K562 (cell line): ENCODE data around the gene ANKRD33. TPM values are rescaled to one million over a fixed set of nuclear protein-coding genes. Genes with fewer than 3 reads are reported as not detected.

Source experiments
- ATAC-seq: fragments of 200-7000 bp; cut with Tn5 transposase; 3 replicates; pipeline ENCODE4 v1.9.1; 2020; ENCODE audit warnings: moderate library complexity
- BruUV-seq: library from RNA; stranded (reverse); fragments of 400-500 nt; replicated peaks from 2 replicates; lab custom pipeline; 2021; lab: Mats Ljungman, UMichigan
- CTCF ChIA-PET: fragments of 300-600 bp; formaldehyde crosslinking; extraction: SDS; loops from one replicate; lab custom pipeline; 2021; ENCODE audit warnings: low intra/inter-chr PET ratio; lab: Yijun Ruan, JAX
- POLR2A ChIA-PET: fragments of 300-600, 350-650 bp; sonication (Branson Sonifier 250); formaldehyde crosslinking; extraction: SDS; loops from one replicate; lab custom pipeline; 2021; ENCODE audit warnings: antibody characterized with exemption, inconsistent platforms; lab: Yijun Ruan, JAX
- DNase-seq, 4 experiments: peaks; one replicate each; pipeline versions ENCODE4 v3.0.0 to v3.0.0-alpha.2; 2011 to 2018; ENCODE audit warnings: low spot score in 3 of 4, mixed read lengths in 3 of 4; ENCODE audit errors: extremely low read depth in 1 of 4
- FAIRE-seq: peaks from 2 replicates; lab custom pipeline; 2011; peaks lifted over from hg19 to GRCh38; lab: Jason Lieb, UNC
- H2AFZ ChIP-seq: 2 replicates; pipeline ENCODE4 v1.6.0; 2011; ENCODE audit warnings: low read depth, low read length, control low read depth, inconsistent platforms
- H3K27ac ChIP-seq: fragments of 200-600 bp; 3 replicates; pipeline ENCODE4 v1.8.0; 2011; ENCODE audit warnings: low read depth, mild to moderate bottlenecking, control low read depth, inconsistent platforms, low read length, moderate library complexity, mixed read lengths; ENCODE audit errors: extremely low read depth
- H3K27me3 ChIP-seq, 2 experiments: fragments of 300-600 bp in 1 of 2; 2 replicates in 1 of 2; 3 replicates in 1 of 2; pipeline versions ENCODE4 v1.6.0 to v1.8.0; 2011; ENCODE audit warnings: inconsistent platforms in 2 of 2, low read length in 2 of 2, mild to moderate bottlenecking in 1 of 2, mixed read lengths in 1 of 2, moderate library complexity in 1 of 2; ENCODE audit not compliant: control insufficient read depth in 2 of 2, insufficient read depth in 2 of 2
- H3K36me3 ChIP-seq: fragments of 300-600 bp; 3 replicates; pipeline ENCODE4 v1.8.0; 2011; ENCODE audit warnings: mild to moderate bottlenecking, low read length, inconsistent platforms; ENCODE audit not compliant: control insufficient read depth, insufficient read depth
- H3K4me1 ChIP-seq, 2 experiments: fragments of 200-600 bp in 1 of 2; replicated peaks in 1 of 2; 2 replicates in 1 of 2; 3 replicates in 1 of 2; pipeline versions ENCODE4 v1.5.1 to v1.8.0; 2011; ENCODE audit warnings: inconsistent platforms in 2 of 2, low read length in 2 of 2, mild to moderate bottlenecking in 1 of 2, mixed read lengths in 1 of 2, moderate library complexity in 1 of 2; ENCODE audit not compliant: control insufficient read depth in 2 of 2, insufficient read depth in 2 of 2
- H3K4me2 ChIP-seq: 2 replicates; pipeline ENCODE4 v1.6.1; 2011; ENCODE audit warnings: low read length, control low read depth, inconsistent platforms, mixed read lengths; ENCODE audit not compliant: insufficient read depth
- H3K4me3 ChIP-seq: fragments of 200-600 bp; sonication (generic), shearing (Covaris generic); 2 replicates; pipeline ENCODE4 v1.5.1; 2016; ENCODE audit warnings: control low read depth, inconsistent platforms
- H3K79me2 ChIP-seq: fragments of 200-600 bp; 3 replicates; pipeline ENCODE4 v1.8.0; 2011; ENCODE audit warnings: low read length, inconsistent platforms; ENCODE audit not compliant: control insufficient read depth, insufficient read depth
- H3K9ac ChIP-seq, 2 experiments: 2 replicates each; pipeline versions ENCODE4 v1.6.0 to v1.6.1; 2011; ENCODE audit warnings: low read depth in 2 of 2, low read length in 2 of 2, control low read depth in 1 of 2, inconsistent platforms in 1 of 2, mild to moderate bottlenecking in 1 of 2, mixed read lengths in 1 of 2; ENCODE audit not compliant: insufficient read depth in 1 of 2
- H3K9me1 ChIP-seq: one replicate; pipeline ENCODE4 v1.6.0; 2011; ENCODE audit warnings: inconsistent platforms, mild to moderate bottlenecking, low read length, moderate library complexity; ENCODE audit not compliant: control insufficient read depth, insufficient read depth
- H3K9me3 ChIP-seq: replicated peaks from 2 replicates; pipeline ENCODE4 v1.5.1; 2011; ENCODE audit warnings: low read depth, low read length, inconsistent platforms; ENCODE audit not compliant: control insufficient read depth, insufficient read depth
- H4K20me1 ChIP-seq: replicated peaks from 2 replicates; pipeline ENCODE4 v1.6.1; 2011; ENCODE audit warnings: low read length, inconsistent platforms, mixed read lengths; ENCODE audit not compliant: control insufficient read depth, insufficient read depth
- FOXM1 ChIP-seq, 2 experiments: fragments of 450-650 bp in 1 of 2; sonication (generic) in 1 of 2; formaldehyde crosslinking in 1 of 2; IDR thresholded peaks; 2 replicates each; pipeline versions ENCODE4 v1.6.1 to v1.9.0; 2017 to 2022; ENCODE audit warnings: low read depth in 2 of 2, mild to moderate bottlenecking in 2 of 2, missing genetic modification reagents in 1 of 2, moderate library complexity in 1 of 2
- HNRNPK ChIP-seq: fragments of 200-400 bp; formaldehyde crosslinking; IDR thresholded peaks from one replicate; pipeline ENCODE4 v1.6.1; 2018; ENCODE audit warnings: mild to moderate bottlenecking, low read depth, low read length; ENCODE audit not compliant: poor library complexity, severe bottlenecking
- MAFF ChIP-seq: IDR thresholded peaks from 2 replicates; pipeline ENCODE4 v1.6.1; 2012; ENCODE audit warnings: low read length, improper control_type of control experiment
- ZNF589 ChIP-seq: fragments of 200-800 bp; sonication (Bioruptor generic); IDR thresholded peaks from 2 replicates; pipeline ENCODE4 v1.6.1; 2016; ENCODE audit warnings: low read depth, missing genetic modification characterization, missing compliant biosample characterization
- ZNF778 ChIP-seq: fragments of 450-650 bp; formaldehyde crosslinking; IDR thresholded peaks from 2 replicates; pipeline ENCODE4 v1.4.0; 2020; ENCODE audit warnings: mild to moderate bottlenecking, moderate library complexity
- WGBS: fragments of 100-300 bp; shearing (Covaris generic); methylation state at CpG from one replicate; pipeline ENCODE4 v1.1.6; 2016; ENCODE audit warnings: low coverage, mixed read lengths; ENCODE audit not compliant: insufficient coverage; ENCODE audit errors: missing lambda C conversion rate; 5-methylcytosine and 5-hydroxymethylcytosine counted together
- in situ Hi-C: fragments of 300-500 bp; cut with MboI; formaldehyde crosslinking; loops from 4 replicates; pipeline ENCODE4 v1.15.0; 2018; ENCODE audit warnings: inconsistent platforms, mixed read lengths
- intact Hi-C: fragments of 100-400 bp; cut with micrococcal nuclease; formaldehyde crosslinking; loops from 2 replicates; pipeline ENCODE4 v1.14.2; 2022
- polyA plus RNA-seq, 8 experiments: library from polyadenylated mRNA; depleted of rRNA in 4 of 8; stranded (reverse) in 5 of 8; unstranded in 3 of 8; fragments of >200 nt; fragmentation: Nextera tagmentation in 2 of 8; fragmentation: Illumina TruSeq in 1 of 8; extraction: Ambion mirVana in 2 of 8; extraction: Trizol in 1 of 8; gene quantifications; 2 replicates each; pipeline versions ENCODE4 v1.2.1 to v1.2.3, GENCODE V29; 2011 to 2014; ENCODE audit warnings: inconsistent platforms in 1 of 8, missing spikeins in 1 of 8
- total RNA-seq, 7 experiments: library from RNA; depleted of rRNA in 6 of 7; stranded (reverse); fragments of >200 nt in 6 of 7; fragmentation: Illumina TruSeq in 2 of 7; extraction: Trizol in 2 of 7; gene quantifications; 2 replicates each; pipeline versions ENCODE4 v1.2.1 to v1.2.3, GENCODE V29; 2011 to 2021; ENCODE audit warnings: low replicate concordance in 1 of 7
- TF ChIP-seq, protein P1 (sequence below): fragments of 250-450 bp; sonication (Bioruptor Pico); IDR thresholded peaks from 2 replicates; pipeline ENCODE4 v1.8.0; 2022; ENCODE audit warnings: inconsistent platforms
- TF ChIP-seq, protein P2 (sequence below): fragments of 250-450 bp; sonication (Bioruptor Pico); IDR thresholded peaks from 2 replicates; pipeline ENCODE4 v1.5.0; 2020; ENCODE audit warnings: mild to moderate bottlenecking

ANKRD33 gene
- total and polyA plus RNA-seq, 9 of the 15 experiments (the other 6 are each of a cell fraction or from before 2014, with no cell fraction given): 0.04 to 0.11 (median 0.07) TPM; not detected in 4

DNA sequence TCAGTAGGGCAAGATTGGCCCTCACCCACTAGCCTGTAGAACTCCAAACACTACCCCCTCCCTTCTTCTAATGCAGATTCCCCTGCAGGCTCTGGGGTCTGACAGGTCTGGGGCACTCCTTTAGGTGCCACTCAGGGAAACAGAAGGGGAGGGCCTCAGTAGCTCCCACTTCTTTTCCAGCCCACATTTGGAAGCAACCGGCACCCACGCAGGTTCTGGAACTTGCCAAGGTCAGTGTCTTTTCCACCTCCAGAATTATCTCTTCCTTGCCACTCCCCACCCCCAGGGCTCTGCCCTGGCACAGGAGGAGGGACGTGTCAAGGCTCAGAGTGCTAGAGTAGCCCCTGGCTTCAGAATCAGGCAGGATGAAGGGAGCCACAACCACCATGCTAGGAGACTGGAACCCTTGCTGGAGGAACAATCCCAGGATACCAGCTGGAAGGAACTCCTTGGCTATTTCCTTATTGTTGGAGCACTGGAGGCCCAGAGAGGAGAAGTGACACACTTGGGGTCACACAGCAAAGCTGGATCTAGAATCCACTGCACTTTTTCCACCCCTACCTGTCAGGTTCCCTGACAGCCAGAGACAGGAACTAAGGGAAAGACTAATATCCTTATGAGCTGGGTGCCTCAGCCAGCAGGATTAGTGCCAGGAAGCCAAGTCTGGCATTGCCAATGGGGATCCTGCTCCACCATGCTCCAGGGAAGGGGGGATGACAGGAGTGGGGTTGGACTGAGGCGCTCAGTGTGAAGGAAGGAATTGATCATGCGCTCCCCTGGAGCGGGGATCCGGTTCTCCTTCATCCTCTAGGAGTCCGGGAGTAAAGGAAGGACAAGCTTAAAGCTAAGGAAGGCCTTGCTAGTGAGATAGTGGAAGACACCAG lies 37.6 kb upstream of the ANKRD33 start:
- POLR2A ChIA-PET: interaction anchor here (0.6 to 1.2 kb wide), 3 partner anchors 22 to 380 kb away, joined by 3 to 4 read pairs (median 3); no protein-coding TSS in a partner anchor
- H3K36me3 ChIP-seq: no peaks in the 10 kb centered on the region

More for the DNA sequence above, 37.6 kb upstream of the ANKRD33 start:
- peaks cover 24 to 55% of the 10 kb centered on the region in 2 experiments; a peak in 4 of 5 replicates for H3K27me3 ChIP-seq
- no peak for ATAC-seq
- no peak for FAIRE-seq
- H3K4me1 ChIP-seq: peaks cover 0 to 21% of the 10 kb centered on the region in 2 experiments; a peak in 3 of 5 replicates
- no peak overlapping the region for H3K4me2 ChIP-seq
- in situ Hi-C loops (no loop called here), intact Hi-C loops (no loop called here)
- no peak overlapping the region for H3K4me3 ChIP-seq
- no peak overlapping the region for H3K9ac ChIP-seq
- no peak overlapping the region for H3K27ac ChIP-seq
- peaks cover 14% of the 10 kb centered on the region; the same call in 1 of the 2 replicates for H4K20me1 ChIP-seq
- H3K9me3 ChIP-seq: no peaks in the 10 kb centered on the region
- CTCF ChIA-PET: interaction anchor here (0.5 kb wide), 1 partner anchor 33 kb away, joined by 3 read pairs; no protein-coding TSS in a partner anchor
- 16% methylated on average over 8 of the region's 8 CpGs for WGBS
- TF ChIP-seq ZNF589 (CRISPR knock-in tag) (no peak), HNRNPK (no peak), MAFF (no peak), FOXM1 (IDR thresholded peaks at IDR 0.05; ENCODE audit: low read depth) (no peak), FOXM1 (CRISPR knock-in tag; IDR thresholded peaks at IDR 0.05; ENCODE audit: low read depth) (no peak), ZNF778 (no peak)
- TF ChIP-seq, protein P1, sequence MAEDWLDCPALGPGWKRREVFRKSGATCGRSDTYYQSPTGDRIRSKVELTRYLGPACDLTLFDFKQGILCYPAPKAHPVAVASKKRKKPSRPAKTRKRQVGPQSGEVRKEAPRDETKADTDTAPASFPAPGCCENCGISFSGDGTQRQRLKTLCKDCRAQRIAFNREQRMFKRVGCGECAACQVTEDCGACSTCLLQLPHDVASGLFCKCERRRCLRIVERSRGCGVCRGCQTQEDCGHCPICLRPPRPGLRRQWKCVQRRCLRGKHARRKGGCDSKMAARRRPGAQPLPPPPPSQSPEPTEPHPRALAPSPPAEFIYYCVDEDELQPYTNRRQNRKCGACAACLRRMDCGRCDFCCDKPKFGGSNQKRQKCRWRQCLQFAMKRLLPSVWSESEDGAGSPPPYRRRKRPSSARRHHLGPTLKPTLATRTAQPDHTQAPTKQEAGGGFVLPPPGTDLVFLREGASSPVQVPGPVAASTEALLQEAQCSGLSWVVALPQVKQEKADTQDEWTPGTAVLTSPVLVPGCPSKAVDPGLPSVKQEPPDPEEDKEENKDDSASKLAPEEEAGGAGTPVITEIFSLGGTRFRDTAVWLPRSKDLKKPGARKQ (CRISPR knock-in tag): no peak
- TF ChIP-seq, protein P2, sequence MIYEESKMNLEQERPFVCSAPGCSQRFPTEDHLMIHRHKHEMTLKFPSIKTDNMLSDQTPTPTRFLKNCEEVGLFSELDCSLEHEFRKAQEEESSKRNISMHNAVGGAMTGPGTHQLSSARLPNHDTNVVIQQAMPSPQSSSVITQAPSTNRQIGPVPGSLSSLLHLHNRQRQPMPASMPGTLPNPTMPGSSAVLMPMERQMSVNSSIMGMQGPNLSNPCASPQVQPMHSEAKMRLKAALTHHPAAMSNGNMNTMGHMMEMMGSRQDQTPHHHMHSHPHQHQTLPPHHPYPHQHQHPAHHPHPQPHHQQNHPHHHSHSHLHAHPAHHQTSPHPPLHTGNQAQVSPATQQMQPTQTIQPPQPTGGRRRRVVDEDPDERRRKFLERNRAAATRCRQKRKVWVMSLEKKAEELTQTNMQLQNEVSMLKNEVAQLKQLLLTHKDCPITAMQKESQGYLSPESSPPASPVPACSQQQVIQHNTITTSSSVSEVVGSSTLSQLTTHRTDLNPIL (CRISPR knock-in tag): no peak
- no peak overlapping the region for H2AFZ ChIP-seq
- no TSS peak for BruUV-seq
- H3K79me2 ChIP-seq: no peaks in the 10 kb centered on the region
- DNase-seq: no peak
- H3K9me1 ChIP-seq: no peaks in the 10 kb centered on the region
